Caco-2 (cell line): Measurements from ENCODE around the gene POMC. TPM values are rescaled to one million over a fixed set of nuclear protein-coding genes. Genes with fewer than 3 reads are reported as not detected.

Experiments
- BruUV-seq: library from RNA; stranded (reverse); fragments of 400-500 nt; replicated peaks from 2 replicates; lab custom pipeline; 2021; lab: Mats Ljungman, UMichigan
- CTCF ChIA-PET: fragments of 300-600 bp; sonication (Branson Sonifier 250); formaldehyde crosslinking; loops from one replicate; lab custom pipeline; 2022; ENCODE audit warnings: antibody characterized with exemption; lab: Charles Lee
- POLR2A ChIA-PET: fragments of 300-600 bp; sonication (Branson Sonifier 250); formaldehyde crosslinking; loops from one replicate; lab custom pipeline; 2022; ENCODE audit warnings: antibody characterized with exemption; lab: Charles Lee
- DNase-seq, 2 experiments: peaks; one replicate each; pipeline versions ENCODE4 v3.0.0 to v3.0.0-alpha.2; 2020 to 2022
- H3K27me3 ChIP-seq: replicated peaks from 2 replicates; pipeline ENCODE4 v1.6.0; 2011; ENCODE audit warnings: low read length; ENCODE audit not compliant: control insufficient read depth, insufficient read depth
- H3K36me3 ChIP-seq: 2 replicates; pipeline ENCODE4 v1.5.1; 2011; ENCODE audit warnings: low read length; ENCODE audit not compliant: control insufficient read depth, insufficient read depth
- H3K4me1 ChIP-seq: fragments of 250-450 bp; sonication (Bioruptor Pico); 2 replicates; pipeline ENCODE4 v1.5.1; 2020; ENCODE audit warnings: mild to moderate bottlenecking
- H3K4me3 ChIP-seq: 2 replicates; pipeline ENCODE4 v1.5.1; 2011; ENCODE audit warnings: low read depth, mild to moderate bottlenecking, control low read depth, low read length
- H3K9me3 ChIP-seq: fragments of 250-450 bp; sonication (Bioruptor Pico); 2 replicates; pipeline ENCODE4 v1.5.1; 2020; ENCODE audit warnings: mild to moderate bottlenecking, moderate library complexity
- H3K27ac Mint-ChIP-seq: one replicate; pipeline ENCODE4 v1.8.0; 2022; ENCODE audit warnings: mixed read lengths; ENCODE audit not compliant: unreplicated experiment
- H3K27me3 Mint-ChIP-seq: one replicate; pipeline ENCODE4 v1.8.0; 2022; ENCODE audit warnings: mixed read lengths; ENCODE audit not compliant: insufficient read depth, unreplicated experiment
- H3K36me3 Mint-ChIP-seq: one replicate; pipeline ENCODE4 v1.8.0; 2022; ENCODE audit warnings: mild to moderate bottlenecking, mixed read lengths; ENCODE audit not compliant: insufficient read depth, unreplicated experiment
- H3K4me1 Mint-ChIP-seq: one replicate; pipeline ENCODE4 v1.8.0; 2022; ENCODE audit warnings: low read depth, mixed read lengths; ENCODE audit not compliant: unreplicated experiment
- H3K4me3 Mint-ChIP-seq: one replicate; pipeline ENCODE4 v1.8.0; 2022; ENCODE audit warnings: mild to moderate bottlenecking, moderate library complexity, mixed read lengths; ENCODE audit not compliant: unreplicated experiment
- H3K9me3 Mint-ChIP-seq: one replicate; pipeline ENCODE4 v1.8.0; 2022; ENCODE audit warnings: mixed read lengths; ENCODE audit not compliant: unreplicated experiment
- CTCF ChIP-seq, 2 experiments: fragments of 200-600 bp in 1 of 2; IDR thresholded peaks; 1 replicate in 1 of 2; 2 replicates in 1 of 2; pipeline versions ENCODE4 v1.5.1 to v1.8.0; 2011 to 2022; ENCODE audit warnings: antibody characterized with exemption in 1 of 2, control low read depth in 1 of 2, inconsistent platforms in 1 of 2, low read depth in 1 of 2, low read length in 1 of 2, mild to moderate bottlenecking in 1 of 2, moderate library complexity in 1 of 2; ENCODE audit not compliant: insufficient read depth in 1 of 2, severe bottlenecking in 1 of 2, unreplicated experiment in 1 of 2
- intact Hi-C: fragments of 100-400 bp; cut with micrococcal nuclease; formaldehyde crosslinking; loops from one replicate; pipeline ENCODE4 v1.10.0; 2022; ENCODE audit not compliant: unreplicated experiment
- total RNA-seq: library from RNA; stranded (reverse); gene quantifications from 2 replicates; pipeline ENCODE4 v1.2.3, GENCODE V29; 2022

Gene POMC
- total RNA-seq, 1 experiment from 2014 or later, result 14.9 TPM

GRCh38 chr2:25207078-25207545 lies 38.7 kb upstream of the POMC start:
- no peak for TF ChIP-seq CTCF (IDR thresholded peaks at IDR 0.05; ENCODE audit: insufficient read depth in 1 of 2, low read depth in 1 of 2, low read length in 1 of 2, severe bottlenecking in 1 of 2, unreplicated experiment in 1 of 2)
- no peaks in the 10 kb centered on the region for H3K36me3 Mint-ChIP-seq
- no peak overlapping the region for H3K4me3 Mint-ChIP-seq
- H3K9me3 ChIP-seq, result no peaks in the 10 kb centered on the region
- no peak for DNase-seq
- ChIA-PET CTCF (interaction anchor here (0.9 kb wide), 1 partner anchor 22 kb away, joined by 3 read pairs; no protein-coding TSS in a partner anchor), POLR2A (no interaction called here)
- no peaks in the 10 kb centered on the region for H3K9me3 Mint-ChIP-seq
- no peaks in the 10 kb centered on the region for H3K27me3 ChIP-seq
- peaks cover 5% of the 10 kb centered on the region; the same call in 1 of the 2 replicates for H3K4me1 ChIP-seq
- H3K36me3 ChIP-seq, result no peaks in the 10 kb centered on the region
- no peak overlapping the region for H3K27ac Mint-ChIP-seq
- no TSS peak for BruUV-seq
- H3K27me3 Mint-ChIP-seq, result no peaks in the 10 kb centered on the region
- peaks cover 9% of the 10 kb centered on the region for H3K4me1 Mint-ChIP-seq
- intact Hi-C loops, result no loop called here
- no peak overlapping the region for H3K4me3 ChIP-seq

- intact Hi-C loops, result no loop called here
- H3K4me3 ChIP-seq, result no peak overlapping the region
- no peaks in the 10 kb centered on the region for H3K4me1 ChIP-seq
- TF ChIP-seq CTCF (IDR thresholded peaks at IDR 0.05; ENCODE audit: insufficient read depth in 1 of 2, low read depth in 1 of 2, low read length in 1 of 2, severe bottlenecking in 1 of 2, unreplicated experiment in 1 of 2), result no peak
- no peaks in the 10 kb centered on the region for H3K36me3 Mint-ChIP-seq
- no peak overlapping the region for H3K4me3 Mint-ChIP-seq
- H3K27ac Mint-ChIP-seq, result no peak overlapping the region
- peaks cover under 1% of the 10 kb centered on the region for H3K4me1 Mint-ChIP-seq
- no peak for DNase-seq
- no peaks in the 10 kb centered on the region for H3K36me3 ChIP-seq
- ChIA-PET CTCF (no interaction called here), POLR2A (no interaction called here)
- H3K9me3 Mint-ChIP-seq, result no peaks in the 10 kb centered on the region
- no peaks in the 10 kb centered on the region for H3K27me3 ChIP-seq
- H3K27me3 Mint-ChIP-seq, result no peaks in the 10 kb centered on the region
- no TSS peak for BruUV-seq
- H3K9me3 ChIP-seq, result no peaks in the 10 kb centered on the region
Observed at GRCh38 chr2:25204190-25204838, 35.9 kb upstream of the POMC start.

GRCh38 chr2:25202275-25202674 lies 33.9 kb upstream of the POMC start:
- DNase-seq, result no peak
- Mint-ChIP-seq H3K27me3 (no peaks in the 10 kb centered on the region), H3K36me3 (no peaks in the 10 kb centered on the region), H3K27ac (no peak overlapping the region), H3K9me3 (no peaks in the 10 kb centered on the region), H3K4me3 (no peak overlapping the region), H3K4me1 (peaks cover 6% of the 10 kb centered on the region)
- Histone ChIP-seq H3K4me3 (no peak overlapping the region), H3K27me3 (no peaks in the 10 kb centered on the region), H3K9me3 (no peaks in the 10 kb centered on the region), H3K36me3 (no peaks in the 10 kb centered on the region), H3K4me1 (no peaks in the 10 kb centered on the region)
- intact Hi-C loops, result no loop called here
- no peak for TF ChIP-seq CTCF (IDR thresholded peaks at IDR 0.05; ENCODE audit: insufficient read depth in 1 of 2, low read depth in 1 of 2, low read length in 1 of 2, severe bottlenecking in 1 of 2, unreplicated experiment in 1 of 2)
- POLR2A ChIA-PET, result no interaction called here
- BruUV-seq, result no TSS peak
- CTCF ChIA-PET, result no interaction called here
